GM13976 (cell line): ENCODE measurements around the gene SV2C.

Experiments used
- DNase-seq: peaks from one replicate; pipeline ENCODE4 v3.0.0; 2012; ENCODE audit warnings: low spot score
- CTCF ChIP-seq: IDR thresholded peaks from 2 replicates; pipeline ENCODE4 v1.5.1; 2012; ENCODE audit warnings: borderline replicate concordance, mild to moderate bottlenecking; ENCODE audit not compliant: insufficient read depth; ENCODE audit errors: extremely low read depth, missing control alignments, control extremely low read depth
- in situ Hi-C: fragments of 300-500 bp; cut with MboI; formaldehyde crosslinking; loops from one replicate; pipeline ENCODE4 v1.12.0; 2022; ENCODE audit warnings: low sequenced_read_pairs, mixed read lengths, inconsistent platforms; ENCODE audit not compliant: unreplicated experiment

Gene SV2C

GRCh38 chr5:76169146-76169905 is 86.1 kb downstream of the SV2C start:
- TF ChIP-seq CTCF, result no peak
- no peak for DNase-seq
- in situ Hi-C loops, result no loop called here

GRCh38 chr5:76174101-76174500 is 90.9 kb downstream of the SV2C start:
- DNase-seq, result no peak
- TF ChIP-seq CTCF, result no peak
- in situ Hi-C loops, result no loop called here

- in situ Hi-C loops, result no loop called here
- DNase-seq, result peak; percentile 83
- TF ChIP-seq CTCF, result peak; percentile 77
Observed at GRCh38 chr5:76175051-76175666, 92.0 kb downstream of the SV2C start.

- no peak for TF ChIP-seq CTCF
- in situ Hi-C loops, result no loop called here
- DNase-seq, result peak; percentile 56
Observed at GRCh38 chr5:76175821-76176403, 92.7 kb downstream of the SV2C start.

- TF ChIP-seq CTCF, result no peak
- DNase-seq, result no peak
- in situ Hi-C loops, result no loop called here
Observed at GRCh38 chr5:76177978-76178377, 94.8 kb downstream of the SV2C start.

- no peak for DNase-seq
- no peak for TF ChIP-seq CTCF
- in situ Hi-C loops, result no loop called here
Observed at GRCh38 chr5:76178913-76179312, 95.7 kb downstream of the SV2C start.
